A673 (cell line): Measurements from ENCODE around the gene SPG11. TPM values are rescaled to one million over a fixed set of nuclear protein-coding genes. Genes with fewer than 3 reads are reported as not detected.

Experiments used
- BruUV-seq: library from RNA; stranded (reverse); fragments of 400-500 nt; replicated peaks from 2 replicates; lab custom pipeline; 2021; lab: Mats Ljungman, UMichigan
- CTCF ChIA-PET: fragments of 300-600 bp; sonication (Branson Sonifier 250); formaldehyde crosslinking; loops from one replicate; lab custom pipeline; 2022; ENCODE audit warnings: antibody characterized with exemption; lab: Charles Lee
- POLR2A ChIA-PET: fragments of 300-600 bp; sonication (Branson Sonifier 250); formaldehyde crosslinking; loops from one replicate; lab custom pipeline; 2022; ENCODE audit warnings: antibody characterized with exemption; ENCODE audit not compliant: low non-redundant PET; lab: Charles Lee
- DNase-seq: peaks from one replicate; pipeline ENCODE4 v3.0.0-alpha.2; 2015; ENCODE audit warnings: low spot score
- H3K27ac ChIP-seq: fragments of 200-600 bp; sonication (generic); 2 replicates; pipeline ENCODE4 v1.5.1; 2016; ENCODE audit warnings: mixed run types, low read depth, mild to moderate bottlenecking, mixed read lengths, antibody characterized with exemption, low read length; ENCODE audit not compliant: poor library complexity, severe bottlenecking
- H3K27me3 ChIP-seq: fragments of 200-600 bp; sonication (generic); replicated peaks from 2 replicates; pipeline ENCODE4 v1.6.1; 2017; ENCODE audit warnings: mixed run types, low read depth, mild to moderate bottlenecking, mixed read lengths, antibody characterized with exemption, low read length; ENCODE audit not compliant: insufficient read depth, poor library complexity
- H3K36me3 ChIP-seq: fragments of 200-600 bp; sonication (generic); 2 replicates; pipeline ENCODE4 v1.6.1; 2016; ENCODE audit warnings: mixed run types, mild to moderate bottlenecking, mixed read lengths, antibody characterized with exemption, low read length; ENCODE audit not compliant: insufficient read depth, poor library complexity, severe bottlenecking
- H3K4me1 ChIP-seq: fragments of 200-600 bp; sonication (generic); 2 replicates; pipeline ENCODE4 v1.6.1; 2017; ENCODE audit warnings: mixed run types, mild to moderate bottlenecking, mixed read lengths, antibody characterized with exemption, low read length; ENCODE audit not compliant: insufficient read depth, poor library complexity, severe bottlenecking
- H3K4me3 ChIP-seq: fragments of 200-600 bp; sonication (generic); 2 replicates; pipeline ENCODE4 v1.5.1; 2016; ENCODE audit warnings: low read depth, mixed run types, mild to moderate bottlenecking, mixed read lengths, low read length; ENCODE audit not compliant: poor library complexity, severe bottlenecking
- H3K9me3 ChIP-seq: fragments of 200-600 bp; sonication (generic); 2 replicates; pipeline ENCODE4 v1.6.1; 2016; ENCODE audit warnings: mixed run types, low read depth, mild to moderate bottlenecking, mixed read lengths, antibody characterized with exemption, low read length; ENCODE audit not compliant: poor library complexity, severe bottlenecking
- EZH2 ChIP-seq: fragments of 200-600 bp; sonication (generic); IDR thresholded peaks from 2 replicates; pipeline ENCODE4 v1.6.1; 2017; ENCODE audit warnings: borderline replicate concordance, low read depth, mild to moderate bottlenecking, mixed read lengths, antibody characterized with exemption, low read length; ENCODE audit not compliant: poor library complexity, severe bottlenecking
- intact Hi-C: fragments of 100-400 bp; cut with micrococcal nuclease; formaldehyde crosslinking; loops from one replicate; pipeline ENCODE4 v1.10.0; 2022; ENCODE audit not compliant: unreplicated experiment
- total RNA-seq: library from RNA; stranded (reverse); gene quantifications from 2 replicates; pipeline ENCODE4 v1.2.3, GENCODE V29; 2021
- TF ChIP-seq, protein P1 (sequence below): fragments of 300-800, 200-600 bp; sonication (generic); conservative IDR thresholded peaks from 2 replicates; pipeline ENCODE4 v1.5.1; 2017; ENCODE audit warnings: low read depth, mild to moderate bottlenecking, antibody characterized with exemption, low read length, moderate library complexity, mixed read lengths

Gene SPG11
- total RNA-seq, 1 experiment from 2014 or later = 55.4 TPM

DNA sequence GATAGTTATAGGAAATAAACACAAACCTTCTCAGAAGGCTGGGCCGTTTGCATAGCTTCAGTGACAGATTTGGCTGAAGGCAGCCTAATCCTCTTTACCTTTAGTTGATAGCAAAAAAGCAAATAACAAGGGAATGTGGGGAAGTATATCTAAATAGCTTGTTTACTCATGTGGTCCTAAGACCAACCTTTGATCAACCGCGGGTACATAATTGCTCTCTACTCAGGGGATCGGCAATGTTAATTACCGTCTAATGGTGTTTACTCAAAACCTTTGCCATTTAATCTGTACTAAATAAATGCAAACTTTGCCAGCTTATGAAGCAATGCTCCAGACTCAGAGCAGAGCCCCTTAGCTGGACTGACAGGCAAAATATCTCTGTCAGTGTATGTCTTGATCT, 74.9 kb downstream of the SPG11 start:
- CTCF ChIA-PET = no interaction called here
- peaks cover 87% of the 10 kb centered on the region for H3K36me3 ChIP-seq
- POLR2A ChIA-PET = no interaction called here

DNA sequence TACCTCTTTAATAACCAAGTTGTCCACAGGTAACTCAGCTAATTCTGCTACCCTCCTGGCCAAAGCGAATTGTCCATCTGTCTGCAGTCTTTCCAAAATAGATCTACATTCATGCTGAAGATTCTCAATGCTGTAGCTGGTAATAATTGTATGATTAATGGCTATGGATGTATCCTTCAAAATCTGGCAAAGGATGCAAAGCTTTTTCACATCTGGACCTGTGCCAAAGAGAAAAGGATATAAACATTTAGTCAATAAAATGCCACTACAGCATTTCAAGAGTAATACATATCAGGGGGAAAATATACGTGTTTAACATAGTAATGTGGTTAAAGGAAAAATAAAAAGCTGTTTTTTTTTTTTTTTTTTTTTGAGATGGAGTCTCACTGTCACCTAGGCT, 77.8 kb downstream of the SPG11 start:
- POLR2A ChIA-PET = interaction anchor here (0.6 to 1.1 kb wide), 2 partner anchors 78 to 411 kb away, joined by 6 to 7 read pairs; partner anchors contain the start of gene SPG11
- Histone ChIP-seq H3K27ac (no peak overlapping the region), H3K4me1 (no peaks in the 10 kb centered on the region), H3K9me3 (no peaks in the 10 kb centered on the region), H3K36me3 (peaks cover 86% of the 10 kb centered on the region), H3K4me3 (no peak overlapping the region), H3K27me3 (no peaks in the 10 kb centered on the region)
- CTCF ChIA-PET = interaction anchor here (0.6 to 0.7 kb wide), 2 partner anchors 63 to 387 kb away, joined by 3 to 6 read pairs; no protein-coding TSS in a partner anchor
- intact Hi-C loops = loop anchor here (2.0 to 10.0 kb wide), 2 partner anchors 153 to 529 kb away; partner anchors contain the start of genes DUOX2 and DUOXA2
- TF ChIP-seq, protein P1, sequence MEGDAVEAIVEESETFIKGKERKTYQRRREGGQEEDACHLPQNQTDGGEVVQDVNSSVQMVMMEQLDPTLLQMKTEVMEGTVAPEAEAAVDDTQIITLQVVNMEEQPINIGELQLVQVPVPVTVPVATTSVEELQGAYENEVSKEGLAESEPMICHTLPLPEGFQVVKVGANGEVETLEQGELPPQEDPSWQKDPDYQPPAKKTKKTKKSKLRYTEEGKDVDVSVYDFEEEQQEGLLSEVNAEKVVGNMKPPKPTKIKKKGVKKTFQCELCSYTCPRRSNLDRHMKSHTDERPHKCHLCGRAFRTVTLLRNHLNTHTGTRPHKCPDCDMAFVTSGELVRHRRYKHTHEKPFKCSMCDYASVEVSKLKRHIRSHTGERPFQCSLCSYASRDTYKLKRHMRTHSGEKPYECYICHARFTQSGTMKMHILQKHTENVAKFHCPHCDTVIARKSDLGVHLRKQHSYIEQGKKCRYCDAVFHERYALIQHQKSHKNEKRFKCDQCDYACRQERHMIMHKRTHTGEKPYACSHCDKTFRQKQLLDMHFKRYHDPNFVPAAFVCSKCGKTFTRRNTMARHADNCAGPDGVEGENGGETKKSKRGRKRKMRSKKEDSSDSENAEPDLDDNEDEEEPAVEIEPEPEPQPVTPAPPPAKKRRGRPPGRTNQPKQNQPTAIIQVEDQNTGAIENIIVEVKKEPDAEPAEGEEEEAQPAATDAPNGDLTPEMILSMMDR = no peak
- TF ChIP-seq EZH2 = no peak
- BruUV-seq = no TSS peak
- DNase-seq = no peak

More for the DNA sequence above, 74.9 kb downstream of the SPG11 start:
- DNase-seq = no peak
- peak overlapping the region; percentile 10 for H3K27ac ChIP-seq
- intact Hi-C loops = loop anchor here (10.0 kb wide), 1 partner anchor 526 kb away; the partner anchor contains the start of genes DUOX2 and DUOXA2
- TF ChIP-seq, protein P1 = no peak
- no peak for TF ChIP-seq EZH2
- no peaks in the 10 kb centered on the region for H3K4me1 ChIP-seq
- no peaks in the 10 kb centered on the region for H3K27me3 ChIP-seq
- H3K9me3 ChIP-seq = no peaks in the 10 kb centered on the region
- no TSS peak for BruUV-seq
- no peak overlapping the region for H3K4me3 ChIP-seq

DNA sequence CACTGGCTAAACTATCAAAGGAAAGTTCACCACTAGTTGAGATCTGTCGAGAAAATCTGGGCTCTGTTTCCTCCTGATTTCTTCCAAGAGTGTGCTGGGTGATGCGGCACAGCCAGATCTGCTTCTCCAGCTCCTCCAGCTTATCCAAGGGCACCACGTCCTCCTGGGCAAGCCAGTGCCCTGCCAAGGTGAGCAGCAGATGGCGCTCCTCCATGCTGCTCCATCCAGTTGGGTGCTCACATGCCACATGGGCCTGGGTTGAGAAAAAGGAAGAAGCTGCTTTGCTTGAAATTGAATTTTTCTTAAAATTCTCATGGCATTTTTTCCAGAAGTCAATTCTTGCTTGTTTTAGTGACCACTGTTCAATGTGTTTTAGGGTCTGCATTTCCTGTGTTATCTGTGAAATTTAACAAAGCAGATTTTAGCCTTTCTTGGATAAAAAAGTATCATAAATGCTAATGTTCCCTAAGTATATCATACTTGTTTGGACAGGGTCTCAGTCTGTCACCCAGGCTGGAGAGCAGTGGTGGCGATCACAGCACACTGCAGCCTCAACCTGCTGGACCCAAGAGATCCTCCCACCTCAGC, 79.2 kb downstream of the SPG11 start:
- Histone ChIP-seq H3K9me3 (no peaks in the 10 kb centered on the region), H3K27me3 (no peaks in the 10 kb centered on the region), H3K4me1 (no peaks in the 10 kb centered on the region), H3K27ac (no peak overlapping the region), H3K36me3 (peaks cover 88% of the 10 kb centered on the region), H3K4me3 (no peak overlapping the region)
- ChIA-PET CTCF (interaction anchor here (0.5 to 1.8 kb wide), 10 partner anchors 15 to 453 kb away, joined by 3 to 16 read pairs (median 4); no protein-coding TSS in a partner anchor), POLR2A (interaction anchor here (1.1 kb wide), 1 partner anchor 79 kb away, joined by 7 read pairs; the partner anchor contains the start of gene SPG11)
- intact Hi-C loops = loop anchor here (2.0 to 10.0 kb wide), 2 partner anchors 155 to 531 kb away; partner anchors contain the start of genes DUOX2 and DUOXA2
- DNase-seq = peak; percentile 79
- TF ChIP-seq, protein P1 = peak; percentile 81
- no peak for TF ChIP-seq EZH2
- no TSS peak for BruUV-seq
